Omental fat pad (tissue), 4 donors: ENCODE measurements around the gene SEMA3B. TPM values are rescaled to one million over a fixed set of nuclear protein-coding genes. Genes with fewer than 3 reads are reported as not detected.

Experiments used
- ATAC-seq: fragments of 150-250 bp; one replicate; pipeline ENCODE4 v1.9.1; 2016; ENCODE audit warnings: mild to moderate bottlenecking, moderate library complexity; ENCODE audit not compliant: low FRiP score
- DNase-seq: peaks from one replicate; pipeline ENCODE4 v3.0.0-alpha.2; 2019; ENCODE audit warnings: low spot score
- total RNA-seq, 4 donors: library from RNA; depleted of rRNA; stranded (reverse); fragments of >200 nt; gene quantifications; one replicate each; pipeline ENCODE4 v1.1.0, GENCODE V29; 2016
- TF ChIP-seq, protein P1 (sequence below), 3 donors: fragments of 450-650 bp; IDR thresholded peaks; one replicate each; pipeline ENCODE4 v1.5.1; 2016 to 2017; ENCODE audit warnings: antibody characterized with exemption in 3 of 3, mild to moderate bottlenecking in 3 of 3, moderate library complexity in 2 of 3

The SEMA3B gene
- total RNA-seq, 4 donors from 2014 or later, result 14.2 to 94.1 (median 45.4) TPM

- ATAC-seq (no peak), DNase-seq (no peak)
- TF ChIP-seq, protein P1, sequence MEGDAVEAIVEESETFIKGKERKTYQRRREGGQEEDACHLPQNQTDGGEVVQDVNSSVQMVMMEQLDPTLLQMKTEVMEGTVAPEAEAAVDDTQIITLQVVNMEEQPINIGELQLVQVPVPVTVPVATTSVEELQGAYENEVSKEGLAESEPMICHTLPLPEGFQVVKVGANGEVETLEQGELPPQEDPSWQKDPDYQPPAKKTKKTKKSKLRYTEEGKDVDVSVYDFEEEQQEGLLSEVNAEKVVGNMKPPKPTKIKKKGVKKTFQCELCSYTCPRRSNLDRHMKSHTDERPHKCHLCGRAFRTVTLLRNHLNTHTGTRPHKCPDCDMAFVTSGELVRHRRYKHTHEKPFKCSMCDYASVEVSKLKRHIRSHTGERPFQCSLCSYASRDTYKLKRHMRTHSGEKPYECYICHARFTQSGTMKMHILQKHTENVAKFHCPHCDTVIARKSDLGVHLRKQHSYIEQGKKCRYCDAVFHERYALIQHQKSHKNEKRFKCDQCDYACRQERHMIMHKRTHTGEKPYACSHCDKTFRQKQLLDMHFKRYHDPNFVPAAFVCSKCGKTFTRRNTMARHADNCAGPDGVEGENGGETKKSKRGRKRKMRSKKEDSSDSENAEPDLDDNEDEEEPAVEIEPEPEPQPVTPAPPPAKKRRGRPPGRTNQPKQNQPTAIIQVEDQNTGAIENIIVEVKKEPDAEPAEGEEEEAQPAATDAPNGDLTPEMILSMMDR (IDR thresholded peaks at IDR 0.05), result no peak
These were observed 37.4 kb upstream of the SEMA3B start for GRCh38 chr3:50231581-50231980.

DNA sequence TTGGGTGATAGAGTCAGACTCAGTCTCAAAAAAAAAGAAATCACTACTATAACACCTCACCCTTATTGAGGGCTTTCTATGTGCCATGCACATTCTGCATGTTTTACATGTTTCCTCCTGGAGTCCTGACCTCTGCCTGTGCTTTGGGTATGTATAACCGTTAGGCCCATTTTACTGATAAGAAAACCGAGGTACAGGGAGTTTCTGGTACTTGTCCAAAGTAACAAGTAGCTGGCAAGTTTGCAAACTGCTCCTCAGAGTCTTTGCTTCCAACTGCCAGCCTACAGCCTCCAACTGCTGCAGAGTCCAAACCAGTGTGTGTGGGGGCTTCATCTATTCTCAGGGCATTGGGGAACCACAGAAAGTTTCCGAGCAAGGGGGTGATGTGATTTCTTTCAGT, 36.6 kb upstream of the SEMA3B start:
- ATAC-seq, result no peak
- no peak for DNase-seq
- TF ChIP-seq, protein P1 (IDR thresholded peaks at IDR 0.05), result no peak

GRCh38 chr3:50233176-50233575, 35.8 kb upstream of the SEMA3B start:
- TF ChIP-seq, protein P1 (IDR thresholded peaks at IDR 0.05), result no peak
- ATAC-seq (no peak), DNase-seq (no peak)

- TF ChIP-seq, protein P1 (IDR thresholded peaks at IDR 0.05), result no peak
- DNase-seq (peak; percentile 88), ATAC-seq (peak; percentile 98)
These were observed 33.0 kb upstream of the SEMA3B start, which contains the start of gene GNAI2 for GRCh38 chr3:50235716-50236483. Gene GNAI2 (plus strand): TSS chr3:50236204. CDS start chr3:50236336, 132 bp downstream.

DNA sequence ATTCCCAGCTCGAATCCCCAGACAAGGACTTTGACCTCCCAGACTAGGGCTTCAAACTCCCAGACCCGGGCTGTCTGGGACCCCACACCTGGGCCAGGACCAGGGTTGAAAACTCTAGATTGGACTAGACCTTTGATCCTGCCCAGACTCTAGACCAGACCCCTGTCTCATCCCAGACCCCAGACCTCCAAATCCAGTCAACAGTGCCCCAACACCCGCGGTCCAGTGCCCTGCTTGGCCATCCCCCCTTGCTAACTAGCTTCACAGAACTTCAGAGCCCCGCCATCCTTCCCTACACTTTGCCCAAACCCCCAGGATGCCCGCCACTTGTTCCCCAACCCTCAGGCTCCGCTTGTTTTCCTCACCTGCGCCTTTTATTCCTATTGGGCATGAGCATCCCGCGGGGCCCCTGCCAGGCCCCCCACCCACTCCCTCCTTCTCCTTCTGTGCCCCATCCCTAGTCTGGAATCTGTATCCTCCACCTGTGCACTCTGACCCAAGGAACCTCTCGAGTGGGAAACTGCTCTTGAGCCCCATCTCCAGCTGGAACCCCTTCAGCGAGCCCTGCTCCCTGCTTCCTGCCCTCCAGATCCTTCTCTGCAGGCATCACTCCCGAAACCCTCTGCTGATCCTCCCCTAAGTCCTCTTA, 32.3 kb upstream of the SEMA3B start:
- TF ChIP-seq, protein P1 (IDR thresholded peaks at IDR 0.05), result no peak
- ATAC-seq (no peak), DNase-seq (no peak)

GRCh38 chr3:50237133-50237651, 31.8 kb upstream of the SEMA3B start:
- DNase-seq (no peak), ATAC-seq (no peak)
- TF ChIP-seq, protein P1 (IDR thresholded peaks at IDR 0.05), result no peak
